Activated CD4-positive, alpha-beta T cell treated with anti-CD3 and anti-CD28 coated beads, Interleukin-2, amount 10 ng/mL, durations not matched to agents 7 days and 5 days (primary cell): Measurements from ENCODE around the gene LRRTM1. TPM values are rescaled to one million over a fixed set of nuclear protein-coding genes. Genes with fewer than 3 reads are reported as not detected.

Experiments
- CTCF ChIA-PET: fragments of 350-600 bp; sonication (Branson Sonifier 250); formaldehyde crosslinking; loops from one replicate; lab custom pipeline; 2021; ENCODE audit warnings: antibody characterized with exemption; lab: Charles Lee
- POLR2A ChIA-PET: fragments of 350-600 bp; sonication (Branson Sonifier 250); formaldehyde crosslinking; loops from one replicate; lab custom pipeline; 2021; ENCODE audit warnings: antibody characterized with exemption; lab: Charles Lee
- DNase-seq: peaks from one replicate; pipeline ENCODE4 v3.0.0-alpha.2; 2020
- H3K27ac Mint-ChIP-seq: one replicate; pipeline ENCODE4 v1.8.0; 2021; ENCODE audit warnings: mild to moderate bottlenecking, moderate library complexity, mixed read lengths
- H3K27me3 Mint-ChIP-seq: one replicate; pipeline ENCODE4 v1.8.0; 2021; ENCODE audit warnings: mixed read lengths
- H3K36me3 Mint-ChIP-seq: one replicate; pipeline ENCODE4 v1.8.0; 2021; ENCODE audit warnings: low read depth, mixed read lengths
- H3K4me1 Mint-ChIP-seq: one replicate; pipeline ENCODE4 v1.8.0; 2021; ENCODE audit warnings: mixed read lengths
- H3K4me3 Mint-ChIP-seq: one replicate; pipeline ENCODE4 v1.8.0; 2021; ENCODE audit warnings: mild to moderate bottlenecking, moderate library complexity, mixed read lengths
- H3K9me3 Mint-ChIP-seq: one replicate; pipeline ENCODE4 v1.8.0; 2021; ENCODE audit warnings: mixed read lengths
- total RNA-seq, 2 experiments: library from RNA; stranded (reverse); gene quantifications; one replicate each; pipeline ENCODE4 v1.2.3, GENCODE V29; 2021

The LRRTM1 gene
- total RNA-seq: not detected

GRCh38 chr2:80303909-80304837 is at the start of gene LRRTM1:
Gene LRRTM1 (minus strand): TSS chr2:80304752. CDS start chr2:80303819, 933 bp downstream.
- CTCF ChIA-PET: no interaction called here
- Mint-ChIP-seq H3K27ac (no peak within 1 kb of the TSS), H3K4me3 (no peak within 1 kb of the TSS), H3K9me3 (peaks cover 2% of the 10 kb centered on the region), H3K36me3 (no peaks in the 10 kb centered on the region), H3K27me3 (peaks cover 40% of the 10 kb centered on the region), H3K4me1 (no peaks in the 10 kb centered on the region)
- POLR2A ChIA-PET: no interaction called here
- no peak for DNase-seq

- H3K36me3 Mint-ChIP-seq: no peaks in the 10 kb centered on the region
- no peak overlapping the region for H3K4me3 Mint-ChIP-seq
- H3K4me1 Mint-ChIP-seq: no peaks in the 10 kb centered on the region
- DNase-seq: no peak
- no peaks in the 10 kb centered on the region for H3K27me3 Mint-ChIP-seq
- no peaks in the 10 kb centered on the region for H3K9me3 Mint-ChIP-seq
- CTCF ChIA-PET: no interaction called here
- POLR2A ChIA-PET: no interaction called here
- H3K27ac Mint-ChIP-seq: no peak overlapping the region
These were observed 46.7 kb upstream of the LRRTM1 start for GRCh38 chr2:80351231-80351630.

GRCh38 chr2:80348953-80349352 is 44.4 kb upstream of the LRRTM1 start:
- no peaks in the 10 kb centered on the region for H3K4me1 Mint-ChIP-seq
- no peaks in the 10 kb centered on the region for H3K36me3 Mint-ChIP-seq
- H3K27me3 Mint-ChIP-seq: no peaks in the 10 kb centered on the region
- H3K27ac Mint-ChIP-seq: no peak overlapping the region
- no peak for DNase-seq
- ChIA-PET POLR2A (no interaction called here), CTCF (no interaction called here)
- no peak overlapping the region for H3K4me3 Mint-ChIP-seq
- H3K9me3 Mint-ChIP-seq: no peaks in the 10 kb centered on the region

- POLR2A ChIA-PET: no interaction called here
- H3K9me3 Mint-ChIP-seq: no peaks in the 10 kb centered on the region
- no peaks in the 10 kb centered on the region for H3K4me1 Mint-ChIP-seq
- no peaks in the 10 kb centered on the region for H3K27me3 Mint-ChIP-seq
- no peaks in the 10 kb centered on the region for H3K36me3 Mint-ChIP-seq
- H3K4me3 Mint-ChIP-seq: no peak overlapping the region
- no peak for DNase-seq
- no peak overlapping the region for H3K27ac Mint-ChIP-seq
- CTCF ChIA-PET: no interaction called here
These were observed 43.5 kb upstream of the LRRTM1 start for GRCh38 chr2:80348078-80348477.

- ChIA-PET POLR2A (no interaction called here), CTCF (no interaction called here)
- Mint-ChIP-seq H3K27me3 (no peaks in the 10 kb centered on the region), H3K4me1 (no peaks in the 10 kb centered on the region), H3K4me3 (no peak overlapping the region), H3K27ac (no peak overlapping the region), H3K9me3 (no peaks in the 10 kb centered on the region), H3K36me3 (no peaks in the 10 kb centered on the region)
- DNase-seq: no peak
These were observed 35.5 kb upstream of the LRRTM1 start for GRCh38 chr2:80340022-80340421.

GRCh38 chr2:80338794-80339193 is 34.2 kb upstream of the LRRTM1 start:
- no peak for DNase-seq
- no peaks in the 10 kb centered on the region for H3K4me1 Mint-ChIP-seq
- H3K27ac Mint-ChIP-seq: no peak overlapping the region
- POLR2A ChIA-PET: no interaction called here
- no peaks in the 10 kb centered on the region for H3K27me3 Mint-ChIP-seq
- CTCF ChIA-PET: no interaction called here
- H3K4me3 Mint-ChIP-seq: no peak overlapping the region
- H3K9me3 Mint-ChIP-seq: no peaks in the 10 kb centered on the region
- no peaks in the 10 kb centered on the region for H3K36me3 Mint-ChIP-seq

GRCh38 chr2:80335411-80335810 is 30.9 kb upstream of the LRRTM1 start:
- Mint-ChIP-seq H3K4me3 (no peak overlapping the region), H3K4me1 (no peaks in the 10 kb centered on the region), H3K27me3 (no peaks in the 10 kb centered on the region), H3K9me3 (peaks cover 2% of the 10 kb centered on the region), H3K36me3 (no peaks in the 10 kb centered on the region), H3K27ac (no peak overlapping the region)
- CTCF ChIA-PET: no interaction called here
- no peak for DNase-seq
- POLR2A ChIA-PET: no interaction called here

- Mint-ChIP-seq H3K4me1 (no peaks in the 10 kb centered on the region), H3K4me3 (no peak overlapping the region), H3K36me3 (no peaks in the 10 kb centered on the region), H3K27ac (no peak overlapping the region), H3K27me3 (no peaks in the 10 kb centered on the region), H3K9me3 (peaks cover 2% of the 10 kb centered on the region)
- CTCF ChIA-PET: no interaction called here
- POLR2A ChIA-PET: no interaction called here
- DNase-seq: no peak
These were observed 29.3 kb upstream of the LRRTM1 start for GRCh38 chr2:80333886-80334285.

GRCh38 chr2:80330527-80331450 is 26.2 kb upstream of the LRRTM1 start:
- Mint-ChIP-seq H3K36me3 (no peaks in the 10 kb centered on the region), H3K9me3 (peaks cover 2% of the 10 kb centered on the region), H3K4me3 (no peak overlapping the region), H3K4me1 (no peaks in the 10 kb centered on the region), H3K27me3 (no peaks in the 10 kb centered on the region), H3K27ac (no peak overlapping the region)
- ChIA-PET POLR2A (no interaction called here), CTCF (no interaction called here)
- DNase-seq: no peak

- DNase-seq: no peak
- H3K9me3 Mint-ChIP-seq: peaks cover 2% of the 10 kb centered on the region
- ChIA-PET POLR2A (no interaction called here), CTCF (no interaction called here)
- no peak overlapping the region for H3K4me3 Mint-ChIP-seq
- H3K4me1 Mint-ChIP-seq: no peaks in the 10 kb centered on the region
- H3K27ac Mint-ChIP-seq: no peak overlapping the region
- H3K36me3 Mint-ChIP-seq: no peaks in the 10 kb centered on the region
- no peaks in the 10 kb centered on the region for H3K27me3 Mint-ChIP-seq
These were observed 24.9 kb upstream of the LRRTM1 start for GRCh38 chr2:80329491-80329890.

- Mint-ChIP-seq H3K9me3 (peaks cover 2% of the 10 kb centered on the region), H3K36me3 (no peaks in the 10 kb centered on the region), H3K4me3 (no peak overlapping the region), H3K27ac (no peak overlapping the region), H3K4me1 (no peaks in the 10 kb centered on the region), H3K27me3 (no peaks in the 10 kb centered on the region)
- CTCF ChIA-PET: interaction anchor here (0.6 kb wide), 1 partner anchor 88 kb away, joined by 5 read pairs; no protein-coding TSS in a partner anchor
- POLR2A ChIA-PET: no interaction called here
- DNase-seq: no peak
These were observed 23.6 kb upstream of the LRRTM1 start for GRCh38 chr2:80328159-80328571.

GRCh38 chr2:80326861-80327260 is 22.3 kb upstream of the LRRTM1 start:
- no peaks in the 10 kb centered on the region for H3K4me1 Mint-ChIP-seq
- H3K9me3 Mint-ChIP-seq: peaks cover 2% of the 10 kb centered on the region
- POLR2A ChIA-PET: no interaction called here
- CTCF ChIA-PET: no interaction called here
- H3K4me3 Mint-ChIP-seq: no peak overlapping the region
- DNase-seq: no peak
- H3K27me3 Mint-ChIP-seq: peaks cover 6% of the 10 kb centered on the region
- H3K27ac Mint-ChIP-seq: no peak overlapping the region
- H3K36me3 Mint-ChIP-seq: no peaks in the 10 kb centered on the region

- no peaks in the 10 kb centered on the region for H3K9me3 Mint-ChIP-seq
- H3K4me1 Mint-ChIP-seq: no peaks in the 10 kb centered on the region
- ChIA-PET CTCF (no interaction called here), POLR2A (no interaction called here)
- no peak for DNase-seq
- H3K27ac Mint-ChIP-seq: no peak overlapping the region
- H3K4me3 Mint-ChIP-seq: no peak overlapping the region
- H3K27me3 Mint-ChIP-seq: peaks cover 7% of the 10 kb centered on the region
- no peaks in the 10 kb centered on the region for H3K36me3 Mint-ChIP-seq
These were observed 21.7 kb upstream of the LRRTM1 start for GRCh38 chr2:80326214-80326613.
